HEK293 (cell line): ENCODE measurements around the gene SLC5A10.

Source experiments
- CTCF ChIA-PET: fragments of 350-600 bp; formaldehyde crosslinking; extraction: SDS; loops from one replicate; lab custom pipeline; 2021; ENCODE audit warnings: antibody characterized with exemption; lab: Yijun Ruan, JAX
- POLR2A ChIA-PET: fragments of 300-600 bp; formaldehyde crosslinking; extraction: SDS; loops from one replicate; lab custom pipeline; 2020; ENCODE audit warnings: antibody characterized with exemption, inconsistent platforms; lab: Yijun Ruan, JAX
- H3K27ac ChIP-seq: fragments of 200-500 bp; sonication (Bioruptor generic); 2 replicates; pipeline ENCODE4 v1.5.1; 2014; ENCODE audit warnings: low read depth, low read length, control low read depth, inconsistent platforms; ENCODE audit errors: extremely low read depth
- H3K36me3 ChIP-seq, 2 experiments: fragments of 200-500 bp in 1 of 2; sonication (Bioruptor generic) in 1 of 2; 1 replicate in 1 of 2; 2 replicates in 1 of 2; pipeline ENCODE4 v1.5.1; 2014 to 2017; ENCODE audit warnings: inconsistent platforms in 2 of 2, low read length in 2 of 2; ENCODE audit not compliant: control insufficient read depth in 2 of 2, insufficient read depth in 1 of 2
- H3K4me1 ChIP-seq: fragments of 200-500 bp; sonication (Bioruptor generic); 2 replicates; pipeline ENCODE4 v1.5.1; 2014; ENCODE audit warnings: mild to moderate bottlenecking, low read length, inconsistent platforms; ENCODE audit not compliant: control insufficient read depth, insufficient read depth
- H3K4me3 ChIP-seq: 2 replicates; pipeline ENCODE4 v1.5.1; 2011; ENCODE audit warnings: low read depth, mild to moderate bottlenecking, control low read depth, low read length, moderate library complexity
- H3K9me3 ChIP-seq: fragments of 200-500 bp; sonication (Bioruptor generic); 2 replicates; pipeline ENCODE4 v1.5.1; 2014; ENCODE audit warnings: low read depth, low read length, inconsistent platforms; ENCODE audit not compliant: control insufficient read depth, insufficient read depth
- BCL6B ChIP-seq: fragments of 450-650 bp; formaldehyde crosslinking; IDR thresholded peaks from 2 replicates; pipeline ENCODE4 v1.5.1; 2017; ENCODE audit warnings: missing biosample characterization, missing genetic modification characterization
- EGR2 ChIP-seq: fragments of 450-650 bp; formaldehyde crosslinking; IDR thresholded peaks from 2 replicates; pipeline ENCODE4 v1.5.1; 2016; ENCODE audit warnings: low read depth, missing biosample characterization, missing genetic modification characterization
- GLI4 ChIP-seq: fragments of 450-650 bp; formaldehyde crosslinking; IDR thresholded peaks from 2 replicates; pipeline ENCODE4 v1.5.1; 2016; ENCODE audit warnings: missing biosample characterization, missing genetic modification characterization
- MYNN ChIP-seq: fragments of 450-650 bp; formaldehyde crosslinking; IDR thresholded peaks from 2 replicates; pipeline ENCODE4 v1.5.1; 2016; ENCODE audit warnings: missing biosample characterization, missing genetic modification characterization, borderline replicate concordance
- PRDM10 ChIP-seq: fragments of 450-650 bp; formaldehyde crosslinking; IDR thresholded peaks from 2 replicates; pipeline ENCODE4 v1.5.1; 2016; ENCODE audit warnings: missing biosample characterization, missing genetic modification characterization
- SCRT2 ChIP-seq: fragments of 450-650 bp; formaldehyde crosslinking; IDR thresholded peaks from 2 replicates; pipeline ENCODE4 v1.5.1; 2016; ENCODE audit warnings: missing biosample characterization, missing genetic modification characterization
- ZBTB1 ChIP-seq: fragments of 450-650 bp; formaldehyde crosslinking; IDR thresholded peaks from 2 replicates; pipeline ENCODE4 v1.5.1; 2016; ENCODE audit warnings: missing biosample characterization, missing genetic modification characterization
- ZBTB49 ChIP-seq: fragments of 450-650 bp; formaldehyde crosslinking; IDR thresholded peaks from 2 replicates; pipeline ENCODE4 v1.5.1; 2016; ENCODE audit warnings: missing biosample characterization, missing genetic modification characterization, low read depth
- ZBTB7A ChIP-seq: fragments of 450-650 bp; formaldehyde crosslinking; IDR thresholded peaks from 2 replicates; pipeline ENCODE4 v1.5.1; 2016; ENCODE audit warnings: low read depth, missing biosample characterization, missing genetic modification characterization
- ZFHX2 ChIP-seq: fragments of 450-650 bp; formaldehyde crosslinking; conservative IDR thresholded peaks from 2 replicates; pipeline ENCODE4 v1.5.1; 2016; ENCODE audit warnings: missing biosample characterization, missing genetic modification characterization
- ZNF335 ChIP-seq: fragments of 450-650 bp; formaldehyde crosslinking; conservative IDR thresholded peaks from 2 replicates; pipeline ENCODE4 v1.5.1; 2016; ENCODE audit warnings: missing biosample characterization, missing genetic modification characterization
- ZNF350 ChIP-seq: fragments of 450-650 bp; formaldehyde crosslinking; IDR thresholded peaks from 2 replicates; pipeline ENCODE4 v1.5.0; 2017; ENCODE audit warnings: missing biosample characterization, mild to moderate bottlenecking, missing genetic modification characterization
- ZNF391 ChIP-seq: fragments of 450-650 bp; formaldehyde crosslinking; IDR thresholded peaks from 2 replicates; pipeline ENCODE4 v1.5.1; 2016; ENCODE audit warnings: low read depth, missing biosample characterization, missing genetic modification characterization, borderline replicate concordance
- ZNF513 ChIP-seq: fragments of 450-650 bp; IDR thresholded peaks from 2 replicates; pipeline ENCODE4 v1.5.1; 2018; ENCODE audit warnings: missing biosample characterization, missing genetic modification characterization
- ZNF548 ChIP-seq: fragments of 450-650 bp; formaldehyde crosslinking; IDR thresholded peaks from 2 replicates; pipeline ENCODE4 v1.5.1; 2016; ENCODE audit warnings: missing biosample characterization, missing genetic modification characterization
- ZNF558 ChIP-seq: fragments of 450-650 bp; formaldehyde crosslinking; IDR thresholded peaks from 2 replicates; pipeline ENCODE4 v1.5.1; 2016; ENCODE audit warnings: missing biosample characterization, missing genetic modification characterization
- ZNF776 ChIP-seq: fragments of 450-650 bp; formaldehyde crosslinking; IDR thresholded peaks from 2 replicates; pipeline ENCODE4 v1.5.0; 2017; ENCODE audit warnings: missing biosample characterization, missing genetic modification characterization, borderline replicate concordance
- ZNF837 ChIP-seq: fragments of 450-650 bp; formaldehyde crosslinking; IDR thresholded peaks from 2 replicates; pipeline ENCODE4 v1.5.1; 2016; ENCODE audit warnings: missing biosample characterization, missing genetic modification characterization
- ZSCAN23 ChIP-seq: fragments of 450-650 bp; formaldehyde crosslinking; IDR thresholded peaks from 2 replicates; pipeline ENCODE4 v1.5.1; 2016; ENCODE audit warnings: missing biosample characterization, missing genetic modification characterization
- ZSCAN5A ChIP-seq: fragments of 450-650 bp; formaldehyde crosslinking; IDR thresholded peaks from 2 replicates; pipeline ENCODE4 v1.5.1; 2016; ENCODE audit warnings: missing biosample characterization, missing genetic modification characterization
- TF ChIP-seq, protein P1 (sequence below): fragments of 450-650 bp; formaldehyde crosslinking; IDR thresholded peaks from 2 replicates; pipeline ENCODE4 v1.5.1; 2016; ENCODE audit warnings: missing biosample characterization, missing genetic modification characterization

Gene SLC5A10

DNA sequence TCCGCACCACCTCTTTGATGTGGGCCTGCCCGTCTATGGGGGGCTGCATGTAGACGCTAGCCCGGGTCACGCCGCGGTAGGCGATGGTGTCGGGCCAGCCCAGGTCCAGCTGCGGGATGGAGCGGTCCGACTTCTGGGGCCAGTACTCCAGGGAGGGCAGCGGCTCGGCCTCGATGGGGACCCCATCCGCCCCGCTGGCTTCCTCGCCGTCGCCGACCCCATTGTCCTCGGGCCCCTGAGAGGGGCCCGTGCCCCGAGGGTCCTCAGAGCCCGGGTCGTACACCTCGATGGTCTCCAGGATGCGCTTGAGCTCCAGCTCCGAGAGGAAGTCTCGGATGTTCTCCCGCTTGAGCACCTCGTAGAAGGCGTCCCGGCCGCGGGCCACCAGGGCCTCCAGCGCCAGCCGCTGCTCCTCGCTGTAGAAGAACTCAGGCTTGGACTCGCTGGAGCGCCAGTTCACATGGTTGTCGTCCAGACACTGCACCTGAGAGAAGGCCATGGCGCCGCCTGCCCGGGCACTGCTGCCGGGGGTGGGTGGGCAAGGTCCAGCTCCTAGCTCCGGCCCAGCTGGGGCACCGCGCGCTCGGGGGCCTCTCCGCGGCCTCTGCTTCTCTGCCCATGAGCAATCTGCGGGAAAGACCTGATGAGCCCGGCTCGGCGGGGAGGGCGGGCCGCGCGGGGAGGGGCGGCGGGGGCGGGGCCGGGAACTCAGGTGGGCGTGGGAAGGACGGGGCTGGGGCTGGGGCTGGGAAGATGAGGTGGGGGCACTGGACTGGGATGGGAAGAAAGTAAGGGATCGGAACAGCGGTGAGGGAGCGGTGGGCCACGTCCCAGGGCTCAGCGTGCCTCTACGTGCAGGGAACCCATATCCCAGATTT lies 51.8 kb downstream of the SLC5A10 start (continued):
- TF ChIP-seq SCRT2 (tag by site-specific recombination) (peak; percentile 74), EGR2 (tag by site-specific recombination) (0 out of 2 replicates have a peak, but pooled peaks have one; percentile 19), ZNF350 (tag by site-specific recombination) (no peak), ZNF837 (tag by site-specific recombination) (no peak)

- CTCF ChIA-PET = interaction anchor here (2.1 kb wide), 1 partner anchor 44 kb away, joined by 13 read pairs; no protein-coding TSS in a partner anchor
- H3K27ac ChIP-seq = peak within 1 kb of the TSS; percentile 72
- POLR2A ChIA-PET = interaction anchor here (1.1 to 2.1 kb wide), 10 partner anchors 8 to 146 kb away, joined by 3 to 7 read pairs (median 3); partner anchors contain the start of gene PRPSAP2
- no peaks in the 10 kb centered on the region for H3K9me3 ChIP-seq
- peaks cover 0 to 35% of the 10 kb centered on the region in 2 experiments; a peak in 1 of 3 replicates for H3K36me3 ChIP-seq
- peaks cover 7% of the 10 kb centered on the region for H3K4me1 ChIP-seq
- peak within 1 kb of the TSS; percentile 69 for H3K4me3 ChIP-seq
- TF ChIP-seq ZBTB7A (tag by site-specific recombination) = peak; percentile 34; the same call in 1 of the 2 replicates
- TF ChIP-seq ZNF548 (tag by site-specific recombination) = no peak
- TF ChIP-seq, protein P1, sequence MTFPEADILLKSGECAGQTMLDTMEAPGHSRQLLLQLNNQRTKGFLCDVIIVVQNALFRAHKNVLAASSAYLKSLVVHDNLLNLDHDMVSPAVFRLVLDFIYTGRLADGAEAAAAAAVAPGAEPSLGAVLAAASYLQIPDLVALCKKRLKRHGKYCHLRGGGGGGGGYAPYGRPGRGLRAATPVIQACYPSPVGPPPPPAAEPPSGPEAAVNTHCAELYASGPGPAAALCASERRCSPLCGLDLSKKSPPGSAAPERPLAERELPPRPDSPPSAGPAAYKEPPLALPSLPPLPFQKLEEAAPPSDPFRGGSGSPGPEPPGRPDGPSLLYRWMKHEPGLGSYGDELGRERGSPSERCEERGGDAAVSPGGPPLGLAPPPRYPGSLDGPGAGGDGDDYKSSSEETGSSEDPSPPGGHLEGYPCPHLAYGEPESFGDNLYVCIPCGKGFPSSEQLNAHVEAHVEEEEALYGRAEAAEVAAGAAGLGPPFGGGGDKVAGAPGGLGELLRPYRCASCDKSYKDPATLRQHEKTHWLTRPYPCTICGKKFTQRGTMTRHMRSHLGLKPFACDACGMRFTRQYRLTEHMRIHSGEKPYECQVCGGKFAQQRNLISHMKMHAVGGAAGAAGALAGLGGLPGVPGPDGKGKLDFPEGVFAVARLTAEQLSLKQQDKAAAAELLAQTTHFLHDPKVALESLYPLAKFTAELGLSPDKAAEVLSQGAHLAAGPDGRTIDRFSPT (tag by site-specific recombination) = peak; percentile 90
- TF ChIP-seq ZSCAN23 (tag by site-specific recombination) = no peak
- no peak for TF ChIP-seq BCL6B (tag by site-specific recombination)
- TF ChIP-seq ZNF558 = no peak
- TF ChIP-seq ZBTB49 (tag by site-specific recombination) = no peak
- no peak for TF ChIP-seq ZBTB1
- no peak for TF ChIP-seq GLI4 (tag by site-specific recombination)
- no peak for TF ChIP-seq ZNF776 (tag by site-specific recombination)
- TF ChIP-seq ZNF513 (tag by site-specific recombination) = 0 out of 2 replicates have a peak, but pooled peaks have one; percentile 7
- peak; percentile 55 for TF ChIP-seq ZFHX2 (tag by site-specific recombination)
- no peak for TF ChIP-seq MYNN (tag by site-specific recombination)
- no peak for TF ChIP-seq PRDM10 (tag by site-specific recombination)
- no peak for TF ChIP-seq ZSCAN5A (tag by site-specific recombination)
- TF ChIP-seq ZNF335 (tag by site-specific recombination) = peak; percentile 78
- no peak for TF ChIP-seq ZNF391 (tag by site-specific recombination)
These were observed 52.6 kb downstream of the SLC5A10 start, which contains the start of gene FAM83G for GRCh38 chr17:19004421-19005136. Gene FAM83G (minus strand): TSS chr17:19004764. CDS start chr17:19004041, 723 bp downstream.
